ENCODE data around the gene UNC119B. TPM values are rescaled to one million over a fixed set of nuclear protein-coding genes. Genes with fewer than 3 reads are reported as not detected.

Gene UNC119B
- total and polyA plus RNA-seq, 2 of the 4 experiments (the other 2 are of a cell fraction), result 8.4 to 21.6 TPM

DNA sequence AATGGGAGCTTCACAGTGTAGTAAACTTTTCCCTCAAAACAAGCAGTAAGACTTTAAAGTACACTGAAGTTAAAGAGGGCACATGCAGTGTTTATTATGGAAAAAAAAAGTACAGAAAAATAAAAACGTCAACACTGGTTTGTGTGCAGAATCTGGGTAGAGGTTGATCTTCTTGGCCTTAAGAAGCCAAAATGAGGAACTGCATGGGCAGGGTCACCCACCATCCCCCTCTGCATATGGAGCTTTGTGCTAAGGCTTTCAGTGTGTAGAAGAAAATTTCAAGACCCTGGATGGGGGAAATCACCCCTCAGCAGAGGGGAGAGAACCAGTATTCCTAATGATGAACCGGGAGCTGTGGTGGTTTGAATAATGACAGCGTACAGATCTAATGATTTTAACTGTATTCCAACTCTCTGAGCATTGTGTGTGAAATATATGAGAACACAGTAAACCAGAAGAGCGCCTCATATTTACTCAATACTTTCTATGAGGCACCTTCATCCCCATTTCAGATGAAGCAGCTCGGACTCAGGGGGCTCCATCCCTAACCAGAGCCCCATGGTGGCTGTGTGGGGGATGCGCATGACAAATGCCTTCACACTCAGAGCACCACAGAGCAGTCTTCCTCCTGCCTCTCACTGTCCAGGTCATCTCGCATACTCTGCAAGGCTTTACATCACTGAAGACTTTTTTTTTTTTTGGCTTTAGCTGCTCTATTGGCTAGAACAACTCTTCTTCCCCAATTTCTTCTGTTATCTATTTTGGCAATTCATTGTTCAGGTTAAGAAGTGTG is 48.7 kb downstream of the UNC119B start:
- Histone ChIP-seq H3K79me1 (ENCODE audit: low read depth in 1 of 2, low read length in 2 of 2) (no peaks in the 10 kb centered on the region), H3K27me3 (ENCODE audit: control insufficient read depth, insufficient read depth, low read length) (no peaks in the 10 kb centered on the region), H3K56ac (ENCODE audit: extremely low read depth, insufficient read depth, low read length) (no peak overlapping the region), H3K4me3 (ENCODE audit: insufficient read depth, low read depth, low read length) (no peak overlapping the region), H3K9me1 (ENCODE audit: insufficient read depth, low read length) (no peaks in the 10 kb centered on the region; the same call in 1 of the 2 replicates), H2AFZ (replicated peaks; ENCODE audit: low read length, poor library complexity) (no peak overlapping the region), H4K91ac (ENCODE audit: insufficient read depth, low read depth, low read length) (no peak overlapping the region), H2BK120ac (ENCODE audit: low read depth, low read length) (no peak overlapping the region), H3K18ac (ENCODE audit: low read depth, low read length) (no peak overlapping the region), H2AK5ac (ENCODE audit: low read depth, low read length) (no peak overlapping the region), H4K20me1 (ENCODE audit: insufficient read depth, low read length) (no peaks in the 10 kb centered on the region), H2BK20ac (ENCODE audit: low read depth, low read length) (no peak overlapping the region), H2BK15ac (ENCODE audit: low read depth, low read length) (no peak overlapping the region), H3K9ac (ENCODE audit: low read depth, low read length) (no peak overlapping the region), H3K14ac (replicated peaks; ENCODE audit: low read depth, low read length) (no peak overlapping the region), H3K9me3 (ENCODE audit: control insufficient read depth, insufficient read depth, low read length) (peaks cover 3% of the 10 kb centered on the region; the same call in 1 of the 2 replicates), H2AK9ac (replicated peaks; ENCODE audit: low read depth, low read length, poor library complexity) (no peak overlapping the region), H3K27ac (ENCODE audit: insufficient read depth, low read length) (no peak overlapping the region), H3K4ac (ENCODE audit: low read depth, low read length) (no peak overlapping the region), H3K4me2 (ENCODE audit: low read depth, low read length) (no peak overlapping the region), H3K23ac (ENCODE audit: low read depth, low read length) (no peak overlapping the region), H3K4me1 (ENCODE audit: control insufficient read depth, insufficient read depth, low read length) (no peaks in the 10 kb centered on the region), H2BK5ac (ENCODE audit: low read depth, low read length, poor library complexity, severe bottlenecking) (no peak overlapping the region), H4K8ac (ENCODE audit: low read depth in 2 of 2, low read length in 2 of 2) (no peak overlapping the region), H4K5ac (ENCODE audit: low read depth, low read length) (no peak overlapping the region), H3K36me3 (ENCODE audit: control insufficient read depth, insufficient read depth, low read length) (peaks cover 20% of the 10 kb centered on the region)
- BruUV-seq (replicated peaks), result no TSS peak
- intact Hi-C loops (cut with micrococcal nuclease), result no loop called here
- dilution Hi-C loops (cut with HindIII; ENCODE audit: low sequenced_read_pairs, unreplicated experiment), result no loop called here
- ChIA-PET CTCF (no interaction called here), POLR2A (ENCODE audit: unreplicated experiment) (no interaction called here)
- no peak for ATAC-seq (ENCODE audit: low read depth)
- no peak for TF ChIP-seq POLR2A (IDR thresholded peaks at IDR 0.05; ENCODE audit: low read depth, low read length)
- in situ Hi-C loops (cut with MboI; ENCODE audit: low sequenced_read_pairs), result no loop called here
- DNase-seq, result no peak
- WGBS, 2 experiments (ENCODE audit: extremely low coverage in 2 of 2, insufficient read length in 1 of 2), result no CpG with 5 or more reads among the region's 7 CpGs

All from IMR-90 (cell line).